Activated T-cell treated with anti-CD3 and anti-CD28 coated beads for 48 hours (primary cell): ENCODE results near the gene MTRF1L.
"Not testable (repeated sequence)": the region's sequence is repeated elsewhere in the genome, so short reads cannot be mapped to it uniquely, and the experiment has no call there.

ENCODE experiments used
- DNase-seq: peaks from one replicate; pipeline ENCODE4 v3.0.0-alpha.2; 2020; ENCODE audit warnings: low read depth

Gene MTRF1L

GRCh38 chr6:152969688-152970418 is 32.7 kb downstream of the MTRF1L start:
- DNase-seq, result no peak

GRCh38 chr6:152966168-152966894 is 36.2 kb downstream of the MTRF1L start:
- DNase-seq, result not testable (repeated sequence)

GRCh38 chr6:152959333-152959732 is 43.2 kb downstream of the MTRF1L start:
- DNase-seq, result no peak

GRCh38 chr6:152957796-152958195 is 44.7 kb downstream of the MTRF1L start:
- no peak for DNase-seq

- no peak for DNase-seq
Measured at GRCh38 chr6:152954443-152954842, 48.1 kb downstream of the MTRF1L start.

- no peak for DNase-seq
Measured at GRCh38 chr6:152952866-152953509, 49.5 kb downstream of the MTRF1L start.

GRCh38 chr6:152952045-152952444 is 50.5 kb downstream of the MTRF1L start:
- no peak for DNase-seq

GRCh38 chr6:152950240-152950639 is 52.3 kb downstream of the MTRF1L start:
- no peak for DNase-seq

GRCh38 chr6:152948150-152948768 is 54.2 kb downstream of the MTRF1L start:
- no peak for DNase-seq

- DNase-seq, result no peak
Measured at GRCh38 chr6:152946995-152947394, 55.5 kb downstream of the MTRF1L start.

- DNase-seq, result no peak
Measured at GRCh38 chr6:152946484-152946883, 56.0 kb downstream of the MTRF1L start.

- no peak for DNase-seq
Measured at GRCh38 chr6:152943260-152943897, 59.1 kb downstream of the MTRF1L start.

- DNase-seq, result no peak
Measured at GRCh38 chr6:152942319-152942869, 60.1 kb downstream of the MTRF1L start.

- no peak for DNase-seq
Measured at GRCh38 chr6:152941746-152942145, 60.8 kb downstream of the MTRF1L start.
